HepG2 (cell line): ENCODE data around the gene ABCC8. TPM values are rescaled to one million over a fixed set of nuclear protein-coding genes. Genes with fewer than 3 reads are reported as not detected.

Experiments
- ATAC-seq: fragments of 200-7000 bp; cut with Tn5 transposase; 3 replicates; pipeline ENCODE4 v1.9.1; 2020; ENCODE audit warnings: mild to moderate bottlenecking, moderate library complexity
- BruUV-seq: library from RNA; stranded (reverse); fragments of 400-500 nt; replicated peaks from 2 replicates; lab custom pipeline; 2021; lab: Mats Ljungman, UMichigan
- CTCF ChIA-PET: fragments of 300-600 bp; formaldehyde crosslinking; extraction: SDS; loops from one replicate; lab custom pipeline; 2021; ENCODE audit warnings: low total read pairs, inconsistent platforms, low intra/inter-chr PET ratio; lab: Yijun Ruan, JAX
- POLR2A ChIA-PET: fragments of 350-600 bp; sonication (Branson Sonifier 250); formaldehyde crosslinking; loops from one replicate; lab custom pipeline; 2020; ENCODE audit warnings: antibody characterized with exemption, inconsistent platforms; lab: Yijun Ruan, JAX
- DNase-seq: peaks from one replicate; pipeline ENCODE4 v3.0.0-alpha.2; 2015; ENCODE audit warnings: low spot score
- FAIRE-seq: peaks from 3 replicates; lab custom pipeline; 2011; peaks lifted over from hg19 to GRCh38; lab: Jason Lieb, UNC
- H2AFZ ChIP-seq: one replicate; pipeline ENCODE4 v1.6.1; 2011; ENCODE audit warnings: low read length, inconsistent platforms
- H3K27ac ChIP-seq: fragments of 300-600 bp; 3 replicates; pipeline ENCODE4 v1.8.0; 2011; ENCODE audit warnings: mixed run types, mild to moderate bottlenecking, mixed read lengths, low read length, inconsistent platforms; ENCODE audit not compliant: insufficient read depth; ENCODE audit errors: extremely low read length
- H3K27me3 ChIP-seq, 2 experiments: fragments of 200-600 bp in 1 of 2; 2 replicates in 1 of 2; 3 replicates in 1 of 2; pipeline versions ENCODE4 v1.6.0 to v1.8.0; 2011; ENCODE audit warnings: low read length in 2 of 2, mild to moderate bottlenecking in 2 of 2, moderate library complexity in 2 of 2, inconsistent platforms in 1 of 2; ENCODE audit not compliant: insufficient read depth in 2 of 2, control insufficient read depth in 1 of 2
- H3K36me3 ChIP-seq, 2 experiments: fragments of 200-600 bp in 1 of 2; replicated peaks in 1 of 2; 2 replicates in 1 of 2; 3 replicates in 1 of 2; pipeline versions ENCODE4 v1.5.1 to v1.8.0; 2011; ENCODE audit warnings: low read length in 2 of 2, inconsistent platforms in 1 of 2; ENCODE audit not compliant: insufficient read depth in 2 of 2, control insufficient read depth in 1 of 2
- H3K4me1 ChIP-seq: 2 replicates; pipeline ENCODE4 v1.5.1; 2012; ENCODE audit warnings: low read length, inconsistent platforms; ENCODE audit not compliant: insufficient read depth
- H3K4me2 ChIP-seq: 2 replicates; pipeline ENCODE4 v1.6.0; 2011; ENCODE audit warnings: low read depth, low read length, inconsistent platforms
- H3K4me3 ChIP-seq, 3 experiments: fragments of 200-600 bp in 1 of 3; sonication (generic), shearing (Covaris generic) in 1 of 3; replicated peaks in 1 of 3; 2 replicates each; pipeline ENCODE4 v1.5.1; 2011 to 2016; ENCODE audit warnings: low read length in 3 of 3, inconsistent platforms in 2 of 3, low read depth in 2 of 3, mild to moderate bottlenecking in 2 of 3, control low read depth in 1 of 3, mixed read lengths in 1 of 3; ENCODE audit not compliant: insufficient read depth in 1 of 3
- H3K79me2 ChIP-seq: one replicate; pipeline ENCODE4 v1.6.1; 2011; ENCODE audit warnings: low read length, inconsistent platforms; ENCODE audit not compliant: insufficient read depth
- H3K9ac ChIP-seq: 2 replicates; pipeline ENCODE4 v1.6.0; 2011; ENCODE audit warnings: mild to moderate bottlenecking, low read depth, low read length, inconsistent platforms; ENCODE audit not compliant: insufficient read depth
- H3K9me3 ChIP-seq: 2 replicates; pipeline ENCODE4 v1.5.1; 2012; ENCODE audit warnings: mild to moderate bottlenecking, low read length
- H4K20me1 ChIP-seq: 2 replicates; pipeline ENCODE4 v1.6.0; 2011; ENCODE audit warnings: inconsistent platforms, mild to moderate bottlenecking, low read length, moderate library complexity; ENCODE audit not compliant: insufficient read depth
- AFF4 ChIP-seq: sonication (generic); formaldehyde crosslinking; IDR thresholded peaks from 2 replicates; pipeline ENCODE4 v1.4.0; 2020; ENCODE audit warnings: missing genetic modification reagents
- CCDC6 ChIP-seq: sonication (generic); formaldehyde crosslinking; IDR thresholded peaks from 2 replicates; pipeline ENCODE4 v1.8.1; 2022; ENCODE audit warnings: mild to moderate bottlenecking, missing genetic modification reagents, moderate library complexity
- CEBPB ChIP-seq: IDR thresholded peaks from 2 replicates; pipeline ENCODE4 v1.6.1; 2011; ENCODE audit warnings: low read depth, low read length, improper control_type of control experiment, borderline replicate concordance
- CEBPG ChIP-seq: IDR thresholded peaks from 2 replicates; pipeline ENCODE4 v1.6.1; 2016
- FOXO4 ChIP-seq: sonication (generic); formaldehyde crosslinking; conservative IDR thresholded peaks from 2 replicates; pipeline ENCODE4 v1.8.1; 2023; ENCODE audit warnings: missing genetic modification reagents
- MAFG ChIP-seq: sonication (generic); formaldehyde crosslinking; IDR thresholded peaks from 2 replicates; pipeline ENCODE4 v1.5.1; 2020; ENCODE audit warnings: mild to moderate bottlenecking, missing genetic modification reagents
- MTA3 ChIP-seq: sonication (generic); formaldehyde crosslinking; IDR thresholded peaks from 2 replicates; pipeline ENCODE4 v1.4.0; 2020; ENCODE audit warnings: missing genetic modification reagents
- NFE2L1 ChIP-seq: sonication (generic); formaldehyde crosslinking; IDR thresholded peaks from 2 replicates; pipeline ENCODE4 v1.4.0; 2020; ENCODE audit warnings: missing genetic modification reagents, mild to moderate bottlenecking, borderline replicate concordance
- NPAS2 ChIP-seq: sonication (generic); formaldehyde crosslinking; IDR thresholded peaks from 2 replicates; pipeline ENCODE4 v1.8.0; 2022; ENCODE audit warnings: mild to moderate bottlenecking, missing genetic modification reagents, borderline replicate concordance
- PCBP1 ChIP-seq: fragments of 200-400 bp; formaldehyde crosslinking; IDR thresholded peaks from 2 replicates; pipeline ENCODE4 v1.6.1; 2017; ENCODE audit warnings: mild to moderate bottlenecking, low read depth, low read length, borderline replicate concordance
- RBFOX2 ChIP-seq: fragments of 200-400 bp; formaldehyde crosslinking; IDR thresholded peaks from 2 replicates; pipeline ENCODE4 v1.6.1; 2017; ENCODE audit warnings: low read depth, mild to moderate bottlenecking, low read length
- TAF15 ChIP-seq: fragments of 200-400 bp; formaldehyde crosslinking; IDR thresholded peaks from one replicate; pipeline ENCODE4 v1.6.1; 2018; ENCODE audit warnings: mild to moderate bottlenecking, low read depth, low read length; ENCODE audit not compliant: poor library complexity, severe bottlenecking
- XBP1 ChIP-seq: sonication (generic); formaldehyde crosslinking; IDR thresholded peaks from 2 replicates; pipeline ENCODE4 v1.5.0; 2020; ENCODE audit warnings: missing genetic modification reagents
- ZFP41 ChIP-seq: sonication (generic); formaldehyde crosslinking; IDR thresholded peaks from 2 replicates; pipeline ENCODE4 v1.4.0; 2020; ENCODE audit warnings: mild to moderate bottlenecking, missing genetic modification reagents, borderline replicate concordance
- WGBS: methylation state at CpG from one replicate; pipeline ENCODE4 v1.1.6; 2017; ENCODE audit warnings: low lambda C conversion rate; 5-methylcytosine and 5-hydroxymethylcytosine counted together
- in situ Hi-C: cut with HindIII; loops from 2 replicates; pipeline ENCODE4 v1.10.0; 2017; ENCODE audit warnings: low pct_unique_long_range_greater_than_20kb; ENCODE audit not compliant: extremely low pct_ligation_motif_present
- intact Hi-C: fragments of 100-400 bp; cut with micrococcal nuclease; formaldehyde crosslinking; loops from one replicate; pipeline ENCODE4 v1.10.0; 2022; ENCODE audit not compliant: unreplicated experiment
- polyA plus RNA-seq, 8 experiments: library from polyadenylated mRNA; depleted of rRNA in 3 of 8; stranded (reverse) in 7 of 8; unstranded in 1 of 8; fragments of >200 nt; fragmentation: Illumina TruSeq in 4 of 8; extraction: Trizol in 4 of 8; gene quantifications; 2 replicates each; pipeline versions ENCODE4 v1.2.1 to v1.2.3, GENCODE V29; 2011 to 2016; ENCODE audit warnings: low read depth in 4 of 8, missing spikeins in 1 of 8, mixed read lengths in 1 of 8; ENCODE audit not compliant: insufficient read depth in 1 of 8
- total RNA-seq, 5 experiments: library from RNA; depleted of rRNA; stranded (reverse); fragments of >200 nt; fragmentation: Illumina TruSeq; extraction: Trizol; gene quantifications; 2 replicates each; pipeline ENCODE4 v1.2.3, GENCODE V29; 2016; ENCODE audit warnings: low read depth in 1 of 5

The ABCC8 gene
- total and polyA plus RNA-seq, 2 of the 13 experiments (the other 11 are each of a cell fraction or from before 2014, with no cell fraction given), result not detected

GRCh38 chr11:17443423-17443822 is 33.2 kb downstream of the ABCC8 start:
- POLR2A ChIA-PET, result no interaction called here
- CTCF ChIA-PET, result no interaction called here
- intact Hi-C loops, result no loop called here

GRCh38 chr11:17443000-17443399 is 33.6 kb downstream of the ABCC8 start:
- no peak overlapping the region for H3K9ac ChIP-seq
- TF ChIP-seq FOXO4 (CRISPR knock-in tag) (no peak), AFF4 (CRISPR knock-in tag) (no peak), ZFP41 (no peak), PCBP1 (no peak), TAF15 (no peak), XBP1 (CRISPR knock-in tag) (no peak), CCDC6 (CRISPR knock-in tag) (no peak), NPAS2 (CRISPR knock-in tag) (no peak), RBFOX2 (no peak), MAFG (CRISPR knock-in tag) (no peak), NFE2L1 (CRISPR knock-in tag) (no peak)
- TF ChIP-seq, all 625 proteins: peak for 0
- FAIRE-seq (no peak), ATAC-seq (no peak), DNase-seq (no peak)
- Histone ChIP-seq H3K27me3 (peaks cover 2 to 35% of the 10 kb centered on the region in 2 experiments), H3K9me3 (no peaks in the 10 kb centered on the region), H3K4me1 (peaks cover 12% of the 10 kb centered on the region), H3K4me2 (no peak overlapping the region), H4K20me1 (peaks cover 5% of the 10 kb centered on the region; the same call in 1 of the 2 replicates), H3K79me2 (no peaks in the 10 kb centered on the region), H3K4me3 (no peak overlapping the region), H3K27ac (no peak overlapping the region), H3K36me3 (no peaks in the 10 kb centered on the region), H2AFZ (no peak overlapping the region)
- no TSS peak for BruUV-seq
- intact Hi-C loops, result no loop called here
- 0% methylated on average over 4 of the region's 4 CpGs for WGBS
- POLR2A ChIA-PET, result no interaction called here
- CTCF ChIA-PET, result no interaction called here
- in situ Hi-C loops, result no loop called here

More at GRCh38 chr11:17443423-17443822, 33.2 kb downstream of the ABCC8 start:
- Histone ChIP-seq H4K20me1 (peaks cover 5% of the 10 kb centered on the region; the same call in 1 of the 2 replicates), H3K9ac (no peak overlapping the region), H3K79me2 (no peaks in the 10 kb centered on the region), H3K4me2 (no peak overlapping the region), H2AFZ (no peak overlapping the region), H3K27ac (no peak overlapping the region), H3K4me1 (peaks cover 12% of the 10 kb centered on the region), H3K36me3 (no peaks in the 10 kb centered on the region), H3K9me3 (no peaks in the 10 kb centered on the region)
- FAIRE-seq, result no peak
- DNase-seq, result no peak
- BruUV-seq, result no TSS peak
- in situ Hi-C loops, result no loop called here
- no peak for ATAC-seq
- TF ChIP-seq MTA3 (no peak), CEBPG (CRISPR knock-in tag) (peak; percentile 53; the same call in 1 of the 2 replicates), CEBPB (peak; percentile 86)
- TF ChIP-seq, all 625 proteins: peak for 2
- no peak overlapping the region for H3K4me3 ChIP-seq
- WGBS, result 4% methylated on average over 2 of the region's 2 CpGs
- peaks cover 2 to 31% of the 10 kb centered on the region in 2 experiments for H3K27me3 ChIP-seq
